Ishikawa (cell line): ENCODE data around the gene TMSB4X.
A peak's percentile ranks its signal among the peaks of the same experiment; 100 is the strongest.

ENCODE experiments used
- CEBPB ChIP-seq: IDR thresholded peaks from 2 replicates; pipeline ENCODE4 v1.6.1; 2012
- CREB1 ChIP-seq: IDR thresholded peaks from 2 replicates; pipeline ENCODE4 v1.6.1; 2012; ENCODE audit warnings: low read depth
- EGR1 ChIP-seq: IDR thresholded peaks from 2 replicates; pipeline ENCODE4 v1.6.1; 2012
- EP300 ChIP-seq: IDR thresholded peaks from 2 replicates; pipeline ENCODE4 v1.6.1; 2012; ENCODE audit warnings: borderline replicate concordance
- FOXM1 ChIP-seq: IDR thresholded peaks from 2 replicates; pipeline ENCODE4 v1.6.1; 2012; ENCODE audit warnings: low read depth, borderline replicate concordance
- MAX ChIP-seq: IDR thresholded peaks from 2 replicates; pipeline ENCODE4 v1.6.1; 2012
- NFIC ChIP-seq: IDR thresholded peaks from 2 replicates; pipeline ENCODE4 v1.6.1; 2012
- RAD21 ChIP-seq: IDR thresholded peaks from 2 replicates; pipeline ENCODE4 v1.6.1; 2012; ENCODE audit warnings: low read depth
- REST ChIP-seq: IDR thresholded peaks from 2 replicates; pipeline ENCODE4 v1.6.1; 2012; ENCODE audit warnings: low read depth, mild to moderate bottlenecking
- TAF1 ChIP-seq: IDR thresholded peaks from 2 replicates; pipeline ENCODE4 v1.6.1; 2012; ENCODE audit warnings: low read depth, mild to moderate bottlenecking
- TCF12 ChIP-seq: IDR thresholded peaks from 2 replicates; pipeline ENCODE4 v1.6.1; 2012; ENCODE audit warnings: low read depth
- TEAD4 ChIP-seq: IDR thresholded peaks from 2 replicates; pipeline ENCODE4 v1.6.1; 2012
- USF1 ChIP-seq: IDR thresholded peaks from 2 replicates; pipeline ENCODE4 v1.6.1; 2012
- YY1 ChIP-seq: IDR thresholded peaks from 2 replicates; pipeline ENCODE4 v1.6.1; 2012; ENCODE audit warnings: low read depth
- ZBTB7A ChIP-seq: IDR thresholded peaks from 2 replicates; pipeline ENCODE4 v1.6.1; 2012; ENCODE audit warnings: low read depth

The TMSB4X gene

GRCh38 chrX:12946838-12947544 lies 27.9 kb upstream of the TMSB4X start:
- peak; percentile 19; the same call in 1 of the 2 replicates for TF ChIP-seq NFIC
- TF ChIP-seq RAD21: peak; percentile 82
- TF ChIP-seq CEBPB: no peak; the same call in 1 of the 2 replicates
- peak; percentile 69 for TF ChIP-seq FOXM1
- peak; percentile 84 for TF ChIP-seq TEAD4
- TF ChIP-seq MAX: no peak
- no peak for TF ChIP-seq YY1

- no peak for TF ChIP-seq NFIC
- TF ChIP-seq FOXM1: no peak
- no peak for TF ChIP-seq TEAD4
- no peak for TF ChIP-seq USF1
- TF ChIP-seq TCF12: no peak; the same call in 1 of the 2 replicates
- no peak for TF ChIP-seq TAF1
- TF ChIP-seq REST: no peak
- TF ChIP-seq CREB1: no peak
- no peak for TF ChIP-seq RAD21
- no peak for TF ChIP-seq ZBTB7A
- no peak for TF ChIP-seq EGR1
- no peak for TF ChIP-seq EP300
- TF ChIP-seq CEBPB: no peak
- no peak for TF ChIP-seq YY1
- no peak; the same call in 1 of the 2 replicates for TF ChIP-seq MAX
These were observed 27.2 kb upstream of the TMSB4X start for GRCh38 chrX:12947545-12948235.

- TF ChIP-seq RAD21 (no peak), CREB1 (no peak), USF1 (no peak), YY1 (no peak), NFIC (no peak), CEBPB (no peak)
These were observed 26.4 kb upstream of the TMSB4X start for GRCh38 chrX:12948495-12948894.

- TF ChIP-seq EGR1 (no peak), NFIC (no peak), CREB1 (no peak)
These were observed 25.5 kb upstream of the TMSB4X start for GRCh38 chrX:12949205-12949926.

GRCh38 chrX:12949927-12950656 lies 24.8 kb upstream of the TMSB4X start:
- no peak for TF ChIP-seq TAF1
- TF ChIP-seq REST: no peak
- TF ChIP-seq EP300: no peak
- no peak for TF ChIP-seq ZBTB7A
- no peak for TF ChIP-seq EGR1
- TF ChIP-seq TEAD4: no peak
- TF ChIP-seq NFIC: no peak
- no peak for TF ChIP-seq RAD21
- no peak for TF ChIP-seq YY1
- no peak for TF ChIP-seq CREB1
- no peak for TF ChIP-seq TCF12
- no peak for TF ChIP-seq FOXM1
- TF ChIP-seq USF1: no peak
- no peak for TF ChIP-seq MAX
